HUDEP-2 (cell line): Measurements from ENCODE around the gene HDX.
"Not testable (repeated sequence)": the region's sequence is repeated elsewhere in the genome, so short reads cannot be mapped to it uniquely, and the experiment has no call there.

Experiments used
- DNase-seq, 76 experiments: peaks; one replicate each; lab custom pipeline; 2025; ENCODE audit not compliant: unreplicated experiment in 76 of 76; lab: John Stamatoyannopoulos, UW

The HDX gene

GRCh38 chrX:84340968-84341367, 161.3 kb downstream of the HDX start:
- no peak for DNase-seq

DNA sequence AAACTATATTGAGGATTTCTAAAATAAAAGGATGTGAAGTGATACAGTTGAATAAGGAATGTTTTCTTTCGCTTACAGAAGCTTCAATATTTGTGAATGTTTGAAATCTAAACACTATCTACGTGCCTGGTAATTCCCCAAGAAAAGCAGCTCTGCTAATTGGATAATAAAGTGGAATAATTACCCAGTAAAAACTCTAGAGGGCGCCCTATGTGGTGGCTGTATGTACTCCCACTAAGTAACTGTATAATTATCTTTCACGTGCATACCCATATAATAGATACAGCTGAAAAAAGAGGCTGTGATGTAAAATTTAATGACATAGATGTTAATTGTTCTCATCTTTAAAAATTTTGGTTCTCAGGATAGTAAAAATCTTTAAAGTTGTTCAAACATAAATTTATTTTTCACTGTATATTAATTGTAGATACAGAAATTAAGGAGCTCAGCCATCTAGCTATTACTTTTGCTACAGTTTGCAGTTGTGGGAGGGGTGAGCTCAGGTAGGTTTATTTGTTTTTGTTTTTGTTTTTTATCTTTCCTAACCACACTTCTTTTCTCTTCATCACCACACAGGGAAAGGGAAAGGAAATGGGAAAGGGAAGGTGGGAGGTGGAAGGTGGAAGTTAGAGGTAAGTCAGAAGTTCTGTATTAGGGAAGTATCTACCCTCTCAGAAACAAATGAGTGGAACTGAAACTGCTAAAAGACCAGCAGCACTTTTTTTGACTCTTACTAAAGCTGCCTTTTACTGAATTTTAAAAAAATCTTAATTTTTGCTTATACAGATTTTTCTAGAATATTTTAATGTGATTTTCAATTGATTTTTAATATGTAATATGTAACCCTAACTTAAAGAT, 162.5 kb downstream of the HDX start:
- DNase-seq: peak in 3 of 76 experiments; percentile 0 to 4 (median 2)

GRCh38 chrX:84336646-84337045, 165.6 kb downstream of the HDX start:
- no peak for DNase-seq

- no peak for DNase-seq
Observed at GRCh38 chrX:84335121-84335520, 167.1 kb downstream of the HDX start.

DNA sequence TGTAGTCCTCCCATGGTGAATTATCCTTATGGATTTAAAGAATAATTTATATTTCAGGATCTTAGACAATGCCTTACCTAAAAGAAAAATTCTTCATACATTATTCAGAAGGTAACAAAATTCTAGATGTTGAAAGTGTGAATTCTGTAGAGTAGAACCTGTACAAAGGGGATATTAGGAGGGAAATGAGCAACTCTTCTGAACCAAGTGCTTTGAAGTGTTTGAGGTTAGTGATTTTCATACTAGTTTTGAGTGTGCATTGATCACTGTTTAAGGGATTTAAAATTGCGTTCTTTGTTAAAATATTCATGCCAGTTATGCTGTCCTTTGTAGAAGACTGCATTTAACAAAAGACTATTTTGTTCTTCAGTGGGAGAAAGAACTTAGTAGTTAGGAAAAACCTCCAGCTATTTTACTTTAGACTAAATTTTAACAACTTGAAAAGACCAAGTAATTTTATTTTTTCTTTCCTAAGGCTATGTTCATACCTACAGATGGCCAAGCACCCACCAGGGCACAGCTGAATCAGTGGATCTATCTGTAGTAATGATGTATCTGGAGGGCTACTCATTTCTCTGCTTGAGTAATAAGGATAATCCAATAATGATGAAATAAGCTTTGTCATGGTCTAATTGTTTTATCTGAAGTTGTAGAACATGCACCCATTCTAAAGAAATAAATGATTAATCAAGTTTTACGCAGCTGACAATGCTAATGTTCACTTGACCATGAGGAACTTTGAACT, 180.0 kb downstream of the HDX start:
- DNase-seq: no peak

DNA sequence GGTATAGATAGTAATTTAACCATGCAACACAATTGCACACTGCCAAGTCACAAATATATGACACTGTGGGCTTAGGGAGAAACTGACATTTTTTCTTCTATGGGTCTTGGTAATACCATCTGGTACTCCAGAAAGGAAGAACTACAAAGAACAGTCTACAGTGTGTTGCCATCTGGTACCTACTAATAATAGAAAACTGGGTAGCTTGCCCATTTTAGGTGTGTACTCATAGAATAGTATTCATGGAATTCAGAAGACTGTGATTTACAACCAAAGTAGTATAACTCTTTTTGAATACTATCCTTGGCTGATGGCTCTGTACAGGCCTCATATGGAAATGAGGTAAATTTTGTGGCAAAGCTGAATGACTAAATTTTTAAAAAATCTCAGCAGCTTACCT, 181.6 kb downstream of the HDX start:
- no peak for DNase-seq

DNA sequence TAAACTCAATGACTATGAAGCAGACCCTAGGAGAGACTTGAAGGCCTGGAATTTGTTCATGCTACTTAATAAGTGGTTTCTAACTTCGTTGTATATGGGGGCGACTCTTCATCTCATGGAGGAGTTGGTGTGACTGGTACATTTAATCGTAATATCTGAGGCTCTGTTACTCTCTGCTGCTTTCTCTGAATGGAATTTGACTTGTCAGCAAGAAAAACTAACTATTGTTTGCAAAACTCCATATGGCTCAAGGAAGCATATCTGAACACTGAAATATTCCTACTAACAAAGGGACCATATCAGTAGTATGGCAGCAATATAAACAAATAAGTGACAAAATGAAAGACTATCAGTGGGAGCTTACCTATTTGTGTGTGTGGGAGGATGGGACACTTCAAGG, 182.2 kb downstream of the HDX start:
- DNase-seq: no peak

- no peak for DNase-seq
Observed at GRCh38 chrX:84318661-84319060, 183.6 kb downstream of the HDX start.

- DNase-seq: not testable (repeated sequence)
Observed at GRCh38 chrX:84315946-84316345, 186.3 kb downstream of the HDX start.
